ENCODE data around the gene SGMS1. TPM values are rescaled to one million over a fixed set of nuclear protein-coding genes. Genes with fewer than 3 reads are reported as not detected.

SGMS1 gene
- total RNA-seq, 2 donors from 2014 or later: 67.0 to 68.2 TPM

GRCh38 chr10:50304660-50305059, 319.1 kb downstream of the SGMS1 start:
- TF ChIP-seq POLR2A (IDR thresholded peaks at IDR 0.05): no peak
- no peak for TF ChIP-seq POLR2AphosphoS5 (IDR thresholded peaks at IDR 0.05)
- no peak for TF ChIP-seq CTCF (IDR thresholded peaks at IDR 0.05)
- no peaks in the 10 kb centered on the region for H3K27me3 ChIP-seq (replicated peaks; ENCODE audit: insufficient read depth)
- no peak overlapping the region for H3K4me3 ChIP-seq
- no peaks in the 10 kb centered on the region for H3K4me1 ChIP-seq (replicated peaks)
- DNase-seq (ENCODE audit: low spot score): no peak
- WGBS: 93% methylated on average over 8 of the region's 8 CpGs
- H3K36me3 ChIP-seq: no peaks in the 10 kb centered on the region
- no peak overlapping the region for H3K27ac ChIP-seq
- no peaks in the 10 kb centered on the region for H3K9me3 ChIP-seq
- intact Hi-C loops (cut with DNase I): no loop called here

GRCh38 chr10:50299948-50300669, 323.6 kb downstream of the SGMS1 start:
- H3K4me3 ChIP-seq: no peak overlapping the region
- intact Hi-C loops (cut with DNase I): no loop called here
- no peaks in the 10 kb centered on the region for H3K27me3 ChIP-seq (replicated peaks; ENCODE audit: insufficient read depth)
- no peaks in the 10 kb centered on the region for H3K4me1 ChIP-seq (replicated peaks)
- H3K9me3 ChIP-seq: no peaks in the 10 kb centered on the region
- TF ChIP-seq CTCF (IDR thresholded peaks at IDR 0.05) (no peak), POLR2AphosphoS5 (IDR thresholded peaks at IDR 0.05) (no peak), POLR2A (IDR thresholded peaks at IDR 0.05) (no peak)
- no peaks in the 10 kb centered on the region for H3K36me3 ChIP-seq
- H3K27ac ChIP-seq: no peak overlapping the region
- 92% methylated on average over 1 of the region's 1 CpG for WGBS
- DNase-seq (ENCODE audit: low spot score): no peak

GRCh38 chr10:50295367-50295766, 328.4 kb downstream of the SGMS1 start:
- Histone ChIP-seq H3K9me3 (no peaks in the 10 kb centered on the region), H3K36me3 (no peaks in the 10 kb centered on the region), H3K27ac (no peak overlapping the region), H3K27me3 (replicated peaks; ENCODE audit: insufficient read depth) (no peaks in the 10 kb centered on the region), H3K4me3 (no peak overlapping the region), H3K4me1 (replicated peaks) (no peaks in the 10 kb centered on the region)
- WGBS: 25% methylated on average over 1 of the region's 1 CpG
- intact Hi-C loops (cut with DNase I): no loop called here
- no peak for TF ChIP-seq POLR2AphosphoS5 (IDR thresholded peaks at IDR 0.05)
- TF ChIP-seq POLR2A (IDR thresholded peaks at IDR 0.05): no peak
- TF ChIP-seq CTCF (IDR thresholded peaks at IDR 0.05): no peak
- DNase-seq (ENCODE audit: low spot score): no peak

- WGBS: 100% methylated on average over 1 of the region's 1 CpG
- Histone ChIP-seq H3K27me3 (replicated peaks; ENCODE audit: insufficient read depth) (no peaks in the 10 kb centered on the region), H3K36me3 (no peaks in the 10 kb centered on the region), H3K27ac (no peak overlapping the region), H3K4me3 (no peak overlapping the region), H3K4me1 (replicated peaks) (no peaks in the 10 kb centered on the region), H3K9me3 (no peaks in the 10 kb centered on the region)
- intact Hi-C loops (cut with DNase I): no loop called here
- DNase-seq (ENCODE audit: low spot score): no peak
- TF ChIP-seq CTCF (IDR thresholded peaks at IDR 0.05) (no peak), POLR2A (IDR thresholded peaks at IDR 0.05) (no peak), POLR2AphosphoS5 (IDR thresholded peaks at IDR 0.05) (no peak)
Measured at GRCh38 chr10:50294582-50294981, 329.2 kb downstream of the SGMS1 start.

Data from prostate gland (tissue), 2 donors.